Right kidney (tissue), 1 donor: ENCODE results near the gene CPNE8.

Experiments used
- DNase-seq: peaks from one replicate; pipeline ENCODE4 v3.0.0-alpha.2; 2016

Gene CPNE8

DNA sequence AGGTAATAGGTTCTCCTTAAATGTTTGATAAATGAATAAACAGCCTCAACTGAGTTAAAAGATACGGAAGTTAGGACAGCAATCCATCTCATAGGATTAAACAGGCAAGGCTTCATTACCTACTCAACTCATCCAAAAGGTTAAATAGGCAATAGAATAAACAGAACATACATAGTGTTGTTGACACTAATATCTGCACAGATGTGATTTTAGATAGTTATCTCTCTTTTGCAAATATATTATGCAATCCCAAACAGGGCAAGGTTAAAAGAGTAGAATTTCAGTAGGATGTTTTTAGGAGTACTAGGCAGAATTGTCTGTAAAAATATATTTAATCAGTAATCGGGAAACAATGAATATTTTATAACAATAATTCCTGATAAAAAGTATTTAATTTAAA lies 276.3 kb downstream of the CPNE8 start:
- no peak for DNase-seq

DNA sequence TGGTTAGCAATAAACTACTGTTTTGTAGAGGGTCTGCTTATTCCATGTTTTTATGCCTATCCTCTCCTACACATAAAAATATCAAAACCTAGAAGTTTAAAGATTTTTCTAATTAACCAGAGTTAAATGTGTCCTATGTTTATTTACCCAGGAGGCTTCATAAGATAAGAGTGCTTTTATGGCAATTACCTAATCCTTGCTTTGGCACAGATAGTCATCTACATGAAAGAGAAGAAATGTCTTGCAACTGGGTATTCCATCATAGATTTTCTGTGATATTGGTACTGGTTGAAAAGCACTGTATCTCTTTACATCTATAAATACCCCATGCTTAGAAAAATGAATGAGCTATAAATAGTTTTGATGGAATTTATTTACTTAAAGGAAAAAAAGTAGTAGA lies 277.1 kb downstream of the CPNE8 start:
- DNase-seq, result no peak

DNA sequence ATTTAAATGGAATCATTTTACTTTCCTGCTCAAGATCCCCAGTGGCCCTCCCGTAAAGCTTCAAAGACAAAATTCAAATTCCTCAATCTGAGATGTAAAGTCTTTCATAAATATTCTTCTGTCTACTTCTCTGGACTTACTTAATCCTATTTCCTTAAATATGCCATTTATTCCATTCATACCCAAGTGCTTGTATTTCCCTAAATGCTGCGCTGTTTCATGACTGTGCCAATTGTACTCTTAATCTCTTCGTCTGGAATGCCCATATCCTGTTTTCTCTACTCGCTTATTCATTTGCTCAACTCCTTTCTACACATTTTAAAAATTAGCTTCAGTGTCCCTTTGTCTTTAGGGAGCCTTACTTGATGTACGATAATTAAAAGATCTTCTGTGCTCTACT lies 280.1 kb downstream of the CPNE8 start:
- no peak for DNase-seq

DNA sequence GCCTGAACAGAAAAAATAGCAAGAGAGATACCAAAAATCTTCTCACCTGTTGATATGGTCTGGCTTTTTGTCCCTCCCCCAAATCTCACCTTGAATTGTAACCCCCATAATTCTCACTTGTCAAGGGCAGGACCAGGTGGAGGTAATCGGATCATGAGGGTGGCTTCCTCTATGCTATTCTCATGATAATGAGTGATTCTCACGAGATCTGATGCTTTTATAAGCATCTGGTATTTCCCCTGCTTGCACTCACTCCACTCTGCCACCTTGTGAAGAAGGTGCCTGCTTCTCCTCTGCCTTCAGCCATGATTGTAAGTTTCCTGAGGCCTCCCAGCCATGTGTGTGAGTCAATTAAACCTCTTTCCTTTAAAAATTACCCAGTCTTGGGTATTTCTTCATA lies 291.2 kb downstream of the CPNE8 start:
- no peak for DNase-seq

DNA sequence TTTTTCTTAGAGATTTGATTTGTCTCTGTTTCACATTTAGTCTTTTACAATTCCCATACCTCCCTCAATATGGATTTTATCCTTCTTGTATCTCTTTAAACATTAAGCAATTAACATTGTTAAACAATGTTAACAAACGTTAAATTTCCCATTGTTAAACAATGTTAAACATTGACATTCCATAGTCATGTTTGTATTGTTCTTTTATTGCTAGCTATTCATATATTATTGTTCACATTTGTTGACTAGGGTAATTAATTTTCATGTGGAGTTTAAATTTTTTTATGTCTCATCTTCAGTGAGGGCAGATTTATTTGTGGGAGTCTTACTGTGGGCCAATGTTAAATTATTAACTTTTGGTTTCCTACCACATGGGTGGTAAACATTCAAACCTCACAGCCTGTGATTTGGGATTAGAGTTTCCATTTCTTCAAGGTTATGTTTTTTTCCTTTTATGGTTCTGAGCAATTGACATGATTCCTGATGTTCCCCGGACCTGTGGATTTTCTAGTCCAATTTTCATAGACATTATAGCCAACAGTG lies 294.5 kb downstream of the CPNE8 start:
- no peak for DNase-seq

DNA sequence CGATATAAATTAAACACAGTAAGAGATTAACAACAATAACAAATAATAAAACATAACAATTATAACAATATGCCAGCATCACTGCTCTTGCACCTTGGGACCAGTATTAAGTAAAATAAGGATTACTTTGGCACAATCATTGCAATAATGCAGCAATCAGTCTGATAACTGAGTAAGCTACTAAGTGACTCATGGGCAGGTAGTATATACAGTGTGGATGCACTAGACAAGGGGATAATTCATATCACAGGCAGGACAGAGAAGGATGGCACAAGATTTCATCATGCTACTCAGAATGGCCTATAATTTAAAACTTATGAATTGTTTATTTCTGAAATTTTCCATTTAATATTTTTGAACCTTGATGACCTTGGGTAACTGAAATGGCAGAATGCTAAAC lies 298.1 kb downstream of the CPNE8 start:
- DNase-seq, result no peak
